Cardiac muscle cell (in vitro differentiated cells and primary cell): ENCODE results near the gene CDC42EP1. TPM values are rescaled to one million over a fixed set of nuclear protein-coding genes. Genes with fewer than 3 reads are reported as not detected.

ENCODE experiments used
- DNase-seq, 2 donors: peaks; one replicate each; pipeline versions ENCODE4 v3.0.0 to v3.0.0-alpha.2; 2010 to 2017; ENCODE audit warnings: low read depth in 1 of 2, low spot score in 1 of 2
- H3K27ac ChIP-seq: fragments of 200-600 bp; sonication (generic); 2 replicates; pipeline ENCODE4 v1.5.1; 2016
- H3K27me3 ChIP-seq: fragments of 200-600 bp; sonication (generic); 2 replicates; pipeline ENCODE4 v1.6.0; 2016; ENCODE audit warnings: control low read depth
- H3K36me3 ChIP-seq: fragments of 200-600 bp; sonication (generic); 2 replicates; pipeline ENCODE4 v1.5.1; 2016; ENCODE audit warnings: control low read depth
- H3K4me1 ChIP-seq: fragments of 200-600 bp; sonication (generic); 2 replicates; pipeline ENCODE4 v1.8.1; 2017; ENCODE audit warnings: low read depth, mild to moderate bottlenecking, mixed run types
- H3K4me3 ChIP-seq: fragments of 200-600 bp; sonication (generic); 2 replicates; pipeline ENCODE4 v1.5.1; 2016; ENCODE audit warnings: mild to moderate bottlenecking
- H3K9me3 ChIP-seq: fragments of 200-600 bp; sonication (generic); 2 replicates; pipeline ENCODE4 v1.5.1; 2017; ENCODE audit warnings: low read depth, mild to moderate bottlenecking, control low read depth
- CTCF ChIP-seq: IDR thresholded peaks from 2 replicates; pipeline ENCODE4 v1.5.1; 2012; ENCODE audit warnings: low read depth, mild to moderate bottlenecking, low read length
- polyA plus RNA-seq: library from polyadenylated mRNA; unstranded; fragments of >200 nt; fragmentation: Nextera tagmentation; extraction: Ambion mirVana; gene quantifications from 2 replicates; pipeline ENCODE4 v1.2.1, GENCODE V29; 2016
- total RNA-seq: library from RNA; depleted of rRNA; stranded (reverse); fragments of >200 nt; gene quantifications from 2 replicates; pipeline ENCODE4 v1.2.3, GENCODE V29; 2016

The CDC42EP1 gene
- total and polyA plus RNA-seq, 2 experiments from 2014 or later = 10.9 to 12.7 TPM

DNA sequence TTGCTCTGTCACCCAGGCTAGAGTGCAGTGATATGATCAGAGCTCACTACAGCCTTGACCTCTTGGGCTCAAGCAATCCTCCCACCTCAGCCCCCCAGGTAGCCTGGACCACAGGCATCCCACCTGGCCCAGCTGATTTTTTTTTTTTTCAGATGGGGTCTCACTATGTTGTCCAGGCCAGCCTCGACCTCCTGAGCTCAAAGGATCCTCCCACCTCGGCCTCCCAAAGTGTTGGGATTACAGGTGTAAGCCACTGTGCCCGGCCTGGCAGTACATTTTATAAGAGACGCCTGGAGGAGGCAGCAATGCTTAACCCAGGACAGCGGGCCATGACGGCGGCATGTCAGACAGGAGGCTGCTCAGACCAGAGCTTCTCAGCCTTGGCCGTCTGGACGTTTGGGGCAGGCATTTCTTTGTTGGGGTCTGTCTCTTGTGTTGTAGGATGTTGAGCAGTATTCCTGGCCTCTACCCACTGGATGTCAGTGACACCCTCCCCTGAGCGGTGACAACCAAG lies 15.3 kb downstream of the CDC42EP1 start:
- TF ChIP-seq CTCF = no peak
- Histone ChIP-seq H3K4me1 (no peaks in the 10 kb centered on the region), H3K9me3 (no peaks in the 10 kb centered on the region), H3K27me3 (no peaks in the 10 kb centered on the region), H3K27ac (no peak overlapping the region), H3K4me3 (no peak overlapping the region), H3K36me3 (no peaks in the 10 kb centered on the region)
- DNase-seq = no peak

DNA sequence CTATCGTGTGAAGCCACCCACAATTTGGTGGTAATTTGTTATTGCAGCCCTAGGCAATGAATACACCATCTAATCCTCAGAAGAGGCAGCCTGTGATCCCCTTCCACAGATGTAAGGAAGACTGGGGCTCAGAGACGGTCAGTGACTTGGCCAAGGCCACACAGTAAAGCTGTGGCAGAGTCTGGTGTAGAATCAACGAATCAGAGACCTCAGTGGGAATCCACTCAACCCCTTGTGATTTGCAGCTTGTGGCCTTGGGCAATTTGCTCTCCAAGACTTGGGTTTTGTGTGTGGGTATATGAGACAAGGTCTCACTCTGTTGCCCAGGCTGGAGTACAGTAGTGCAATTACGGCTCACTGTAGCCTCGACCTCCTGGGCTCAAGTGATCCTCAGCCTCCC lies 17.7 kb downstream of the CDC42EP1 start:
- Histone ChIP-seq H3K27me3 (no peaks in the 10 kb centered on the region), H3K4me3 (no peak overlapping the region), H3K4me1 (peaks cover 2% of the 10 kb centered on the region), H3K9me3 (no peaks in the 10 kb centered on the region), H3K27ac (no peak overlapping the region), H3K36me3 (no peaks in the 10 kb centered on the region)
- DNase-seq = no peak
- TF ChIP-seq CTCF = no peak

DNA sequence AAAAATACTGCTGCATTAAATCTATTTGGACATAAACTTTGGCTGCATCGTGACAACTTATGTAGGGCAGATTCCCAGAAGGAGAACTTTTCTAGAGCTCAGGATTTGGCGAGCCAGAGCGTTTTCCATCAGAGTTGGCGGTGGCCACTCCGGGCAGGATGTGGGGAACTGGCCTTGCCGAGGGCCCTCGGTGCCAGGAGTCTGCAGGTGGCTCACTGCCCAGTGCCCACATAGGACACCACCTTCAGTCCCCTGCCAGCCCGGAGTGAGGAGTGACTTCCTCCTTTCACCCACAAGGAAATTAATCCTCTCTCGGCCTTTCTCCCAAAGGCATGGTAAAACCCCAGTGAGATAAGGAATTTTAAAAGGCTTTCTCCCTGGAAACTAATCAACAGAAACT lies 21.2 kb downstream of the CDC42EP1 start:
- H3K4me3 ChIP-seq = no peak overlapping the region
- DNase-seq = no peak
- H3K27ac ChIP-seq = no peak overlapping the region

GRCh38 chr22:37582526-37582925 lies 22.2 kb downstream of the CDC42EP1 start:
- H3K4me1 ChIP-seq = peaks cover 2% of the 10 kb centered on the region
- DNase-seq = no peak
- H3K9me3 ChIP-seq = no peaks in the 10 kb centered on the region
- no peaks in the 10 kb centered on the region for H3K27me3 ChIP-seq
- no peak for TF ChIP-seq CTCF
- H3K27ac ChIP-seq = no peak overlapping the region
- H3K36me3 ChIP-seq = no peaks in the 10 kb centered on the region
- no peak overlapping the region for H3K4me3 ChIP-seq

More for the DNA sequence above, 21.2 kb downstream of the CDC42EP1 start:
- TF ChIP-seq CTCF = no peak
- Histone ChIP-seq H3K27me3 (no peaks in the 10 kb centered on the region), H3K36me3 (no peaks in the 10 kb centered on the region), H3K9me3 (no peaks in the 10 kb centered on the region), H3K4me1 (peaks cover 2% of the 10 kb centered on the region)

DNA sequence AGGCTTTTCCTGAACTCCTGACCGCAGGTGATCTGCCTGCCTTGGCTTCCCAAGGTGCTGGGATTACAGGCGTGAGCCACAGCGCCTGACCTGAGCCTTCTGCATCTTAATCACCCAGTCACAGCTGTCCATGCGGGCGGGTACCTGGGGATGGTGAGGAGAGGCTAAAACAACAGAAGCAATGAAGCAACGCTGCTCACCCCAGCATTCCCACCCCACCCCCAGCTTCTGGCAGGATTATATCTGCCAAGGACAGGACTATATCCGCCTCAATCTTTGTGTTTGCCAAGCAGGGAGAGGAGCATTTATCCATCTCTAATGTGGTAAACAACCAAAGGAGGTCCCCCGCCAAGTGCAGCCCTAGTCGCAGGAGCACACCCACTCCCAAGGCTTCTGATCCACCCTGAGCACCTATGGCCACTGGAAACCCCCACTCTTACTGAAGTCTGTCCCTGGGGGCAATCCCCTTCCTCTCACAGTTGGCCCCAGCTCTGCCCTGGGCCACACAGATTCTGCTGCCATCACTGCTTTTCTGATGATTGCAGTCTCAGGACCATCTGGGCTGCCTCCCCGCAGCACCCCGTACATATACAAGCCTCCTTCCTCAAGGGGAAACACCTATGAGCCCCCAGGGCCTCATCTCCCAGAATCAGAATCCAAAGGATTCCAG lies 28.4 kb downstream of the CDC42EP1 start:
- Histone ChIP-seq H3K9me3 (no peaks in the 10 kb centered on the region), H3K27ac (no peak overlapping the region), H3K4me3 (no peak overlapping the region), H3K36me3 (no peaks in the 10 kb centered on the region), H3K4me1 (no peaks in the 10 kb centered on the region), H3K27me3 (no peaks in the 10 kb centered on the region)
- no peak for TF ChIP-seq CTCF
- DNase-seq = no peak
